K562 (cell line): Measurements from ENCODE around the gene PCBP3.

Source experiments
- HIVEP1 ChIP-seq: fragments of 250-450 bp; sonication (Bioruptor Pico); IDR thresholded peaks from 2 replicates; pipeline ENCODE4 v1.4.0; 2020; ENCODE audit warnings: mild to moderate bottlenecking
- SOX6 ChIP-seq: fragments of 450-650 bp; IDR thresholded peaks from 2 replicates; pipeline ENCODE4 v1.6.1; 2014; ENCODE audit warnings: mild to moderate bottlenecking
- ZEB2 ChIP-seq: fragments of 450-650 bp; IDR thresholded peaks from 2 replicates; pipeline ENCODE4 v1.6.1; 2016

GRCh38 chr21:45858180-45858579, 214.7 kb downstream of the PCBP3 start:
- TF ChIP-seq SOX6 (no peak), HIVEP1 (no peak), ZEB2 (no peak)
